HG03432 (cell line): ENCODE results near the gene NEMP1.
"Not testable (repeated sequence)": the region's sequence is repeated elsewhere in the genome, so short reads cannot be mapped to it uniquely, and the experiment has no call there.

Source experiments
- ATAC-seq: cut with Tn5 transposase; IDR thresholded peaks from one replicate; pipeline ENCODE4 v1.9.1; 2021; ENCODE audit warnings: mild to moderate bottlenecking, moderate library complexity; ENCODE audit not compliant: unreplicated experiment

Gene NEMP1, protein sequence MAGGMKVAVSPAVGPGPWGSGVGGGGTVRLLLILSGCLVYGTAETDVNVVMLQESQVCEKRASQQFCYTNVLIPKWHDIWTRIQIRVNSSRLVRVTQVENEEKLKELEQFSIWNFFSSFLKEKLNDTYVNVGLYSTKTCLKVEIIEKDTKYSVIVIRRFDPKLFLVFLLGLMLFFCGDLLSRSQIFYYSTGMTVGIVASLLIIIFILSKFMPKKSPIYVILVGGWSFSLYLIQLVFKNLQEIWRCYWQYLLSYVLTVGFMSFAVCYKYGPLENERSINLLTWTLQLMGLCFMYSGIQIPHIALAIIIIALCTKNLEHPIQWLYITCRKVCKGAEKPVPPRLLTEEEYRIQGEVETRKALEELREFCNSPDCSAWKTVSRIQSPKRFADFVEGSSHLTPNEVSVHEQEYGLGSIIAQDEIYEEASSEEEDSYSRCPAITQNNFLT

DNA sequence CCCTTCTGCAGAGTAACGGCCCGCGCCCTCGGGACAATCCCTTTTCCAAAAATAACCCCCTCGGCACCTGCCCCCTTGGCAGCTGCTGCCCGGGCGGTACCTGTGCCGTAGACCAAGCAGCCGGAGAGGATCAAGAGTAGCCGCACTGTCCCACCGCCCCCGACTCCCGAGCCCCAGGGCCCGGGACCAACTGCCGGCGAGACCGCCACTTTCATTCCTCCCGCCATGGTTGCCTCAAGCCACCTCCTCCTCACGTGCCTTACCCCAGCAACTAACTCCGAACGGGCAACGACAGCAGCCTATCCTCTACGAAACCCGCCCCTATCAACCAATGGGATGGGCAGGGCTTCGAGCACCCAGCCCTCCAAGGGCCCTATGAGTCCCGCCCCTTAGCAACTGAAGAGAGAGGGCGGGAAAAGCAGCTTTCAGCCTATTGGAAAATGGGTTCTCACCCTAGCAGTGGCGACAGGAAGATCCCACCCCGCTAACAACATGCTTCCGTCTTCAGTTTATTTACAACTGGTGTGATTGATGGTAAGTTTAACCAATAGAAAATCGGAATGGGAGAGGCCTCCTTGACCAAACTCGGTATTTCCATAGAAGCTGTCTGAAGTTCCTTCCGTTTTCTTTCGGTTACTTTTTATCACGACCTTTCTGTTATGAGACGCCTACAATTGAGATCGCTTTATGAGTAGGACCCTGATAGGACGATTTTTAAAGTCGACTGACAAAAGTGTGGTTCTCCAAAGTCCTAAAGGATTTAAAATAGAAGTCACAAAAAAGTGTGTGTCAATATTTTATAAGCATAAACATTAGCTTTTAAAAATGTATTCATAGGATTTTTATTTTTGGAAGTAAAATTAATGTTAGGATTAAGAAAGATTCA, at the start of gene NEMP1:
TSS of gene NEMP1 (minus strand) at position 273 of the 886 bp plus-strand sequence. CDS start at position 227, 46 bp downstream.
- ATAC-seq, result peak; percentile 97

DNA sequence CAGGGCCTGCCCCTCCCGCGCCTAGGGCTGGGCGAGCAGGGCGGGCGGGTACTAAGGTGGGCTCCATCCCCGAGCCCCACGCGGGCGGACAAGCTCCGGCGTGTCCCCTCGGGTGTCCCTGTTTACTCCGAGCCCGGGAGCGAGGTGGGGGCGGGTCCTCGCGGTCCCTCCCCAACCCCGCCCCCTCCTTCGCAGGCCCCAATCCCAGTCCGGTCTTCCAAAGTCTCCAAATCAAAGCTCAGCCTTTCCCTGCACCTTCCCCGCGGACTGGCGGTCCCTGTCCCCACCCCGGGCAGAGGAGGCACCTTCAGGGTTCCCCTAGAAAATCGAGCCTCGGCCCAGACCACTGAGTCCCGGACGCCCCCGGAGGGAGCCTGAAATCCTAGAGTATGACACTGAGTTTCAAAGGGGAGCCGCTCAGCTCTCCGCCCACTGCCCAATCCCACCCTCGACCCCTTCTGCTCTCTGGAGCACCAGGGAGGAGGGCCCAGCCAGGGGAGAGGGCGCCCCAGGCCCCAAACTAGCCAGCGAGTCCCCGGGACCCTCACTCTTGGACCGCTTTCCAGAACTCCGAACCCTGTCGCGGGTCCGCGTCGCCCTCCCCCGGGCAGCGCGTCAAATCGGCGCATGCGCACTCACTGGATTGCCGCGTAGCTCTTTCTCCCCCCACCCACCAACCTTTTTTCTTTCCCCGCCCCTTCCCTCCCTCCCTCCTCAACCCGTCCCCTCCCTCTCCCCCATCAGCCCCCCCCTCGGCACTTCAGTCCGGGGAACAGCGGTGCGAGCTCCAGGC, 49.3 kb upstream of the NEMP1 start, which contains the start of gene LRP1:
TSS of gene LRP1 (plus strand) at position 758 of the 793 bp plus-strand sequence. CDS start 482 bp downstream, outside the sequence.
- peak; percentile 42 for ATAC-seq

DNA sequence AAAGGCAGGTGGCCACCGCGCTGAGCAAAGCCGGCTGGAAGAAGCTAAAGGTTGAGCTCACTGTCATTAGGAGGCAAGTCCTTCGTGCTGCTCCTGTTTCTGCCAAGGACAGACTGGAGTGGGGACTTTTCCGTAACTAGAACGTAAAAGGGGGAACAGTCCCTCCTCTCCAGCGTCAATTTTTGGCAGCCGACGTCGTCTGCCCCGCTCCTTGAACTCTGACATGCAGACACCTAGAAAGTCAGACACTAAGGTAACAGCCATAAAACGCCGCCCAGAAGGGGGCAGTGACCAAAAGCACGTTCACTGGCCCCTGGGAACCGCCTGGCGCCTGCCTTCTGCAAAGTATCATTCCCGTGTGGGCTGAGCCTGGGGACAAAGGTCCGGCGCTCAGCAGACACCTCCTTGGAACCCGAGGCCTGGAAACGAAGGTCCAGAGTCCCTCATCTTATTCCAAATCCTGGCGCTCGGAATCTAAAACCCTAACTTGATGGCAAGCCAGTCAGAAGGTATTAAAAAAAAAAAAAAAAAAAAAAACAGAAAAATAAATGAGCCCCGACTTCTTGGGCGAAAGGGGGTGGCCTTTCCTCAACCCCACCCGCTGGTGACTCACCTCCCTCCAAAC, 48.6 kb upstream of the NEMP1 start:
- peak; percentile 45 for ATAC-seq

DNA sequence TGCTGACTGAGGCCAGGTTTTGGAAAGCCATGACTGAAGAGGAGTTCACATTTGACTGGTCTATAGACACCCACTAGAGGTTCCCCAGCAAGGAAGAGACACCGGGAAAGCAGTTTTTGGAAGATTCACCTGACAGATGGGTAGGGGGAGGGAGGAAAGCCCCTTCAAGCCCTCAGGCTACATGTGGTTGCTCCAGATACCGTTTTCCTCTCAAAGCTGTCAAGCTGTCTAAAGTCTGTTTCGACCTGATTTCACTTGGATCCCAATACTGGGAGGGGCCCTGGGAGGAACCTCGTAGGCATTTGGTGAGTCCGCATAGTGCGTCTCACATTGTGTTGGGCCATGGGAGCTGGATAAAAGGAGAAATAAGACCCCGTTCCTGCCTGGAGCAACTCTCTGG, 48.0 kb upstream of the NEMP1 start:
- ATAC-seq, result no peak

DNA sequence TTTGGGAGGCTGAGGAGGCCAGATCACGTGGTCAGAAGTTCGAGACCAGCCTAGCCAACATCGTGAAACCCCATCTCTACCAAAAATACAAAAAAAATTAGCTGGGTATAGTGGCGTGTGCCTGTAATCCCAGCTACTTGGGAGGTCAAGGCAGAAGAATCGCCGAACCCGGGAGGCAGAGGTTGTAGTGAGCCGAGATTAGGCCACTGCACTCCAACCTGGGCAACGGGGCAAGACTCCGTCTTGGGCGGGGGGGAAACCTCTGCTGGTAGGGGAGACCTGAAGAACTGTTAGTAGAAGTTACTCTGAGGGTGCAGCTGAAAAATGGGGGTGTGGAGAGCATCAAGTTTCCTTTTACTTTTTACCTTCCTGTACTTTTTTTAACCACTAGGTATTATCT, 47.5 kb upstream of the NEMP1 start:
- ATAC-seq, result no peak

DNA sequence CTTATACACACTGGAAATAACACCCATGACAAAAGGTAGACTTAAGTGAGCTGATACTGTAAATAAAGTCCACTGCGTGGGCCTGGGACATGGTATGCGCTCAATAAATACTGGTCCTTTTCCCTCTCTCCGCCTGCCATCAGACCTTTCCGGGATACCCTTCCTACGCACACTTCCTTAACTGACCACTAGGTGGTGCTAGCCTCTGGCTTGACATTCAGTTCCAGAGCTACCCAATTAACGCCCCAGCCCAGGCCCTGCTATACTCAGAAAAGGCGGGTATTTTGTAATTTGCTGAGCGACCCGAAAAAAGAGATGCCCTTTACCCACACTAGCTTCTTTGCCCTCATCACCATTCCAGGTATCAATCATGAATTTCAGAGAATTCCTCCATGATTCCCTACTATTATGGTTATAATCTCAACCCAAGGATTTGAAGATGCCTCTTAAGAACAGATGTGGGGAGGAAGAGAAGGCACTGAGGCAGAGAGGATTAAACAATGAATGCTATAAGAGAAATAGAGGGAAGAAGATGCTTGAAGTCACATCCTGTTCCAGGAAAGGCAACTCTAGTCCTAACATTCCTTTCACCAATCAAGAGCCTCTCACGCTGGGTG, 45.8 kb upstream of the NEMP1 start:
- ATAC-seq, result no peak

DNA sequence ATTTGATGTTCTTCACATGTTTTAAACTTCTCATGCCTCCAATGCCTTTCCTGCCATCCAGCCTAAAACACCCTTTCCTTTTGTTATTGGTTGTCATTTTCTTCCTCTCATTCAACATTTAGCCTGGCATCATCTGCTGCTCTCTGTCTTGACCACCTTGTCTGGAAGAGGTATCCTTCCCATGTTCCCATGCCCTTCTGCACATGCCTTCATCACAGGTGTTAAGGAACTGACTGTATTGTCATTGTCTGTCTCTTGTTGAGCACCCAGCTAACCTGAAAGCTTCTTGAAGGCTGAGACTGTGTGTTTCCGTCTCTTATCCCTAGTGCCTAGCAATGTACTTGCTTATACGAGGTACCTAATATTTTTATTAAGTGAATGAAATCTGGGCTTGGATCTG, 45.2 kb upstream of the NEMP1 start:
- no peak for ATAC-seq

DNA sequence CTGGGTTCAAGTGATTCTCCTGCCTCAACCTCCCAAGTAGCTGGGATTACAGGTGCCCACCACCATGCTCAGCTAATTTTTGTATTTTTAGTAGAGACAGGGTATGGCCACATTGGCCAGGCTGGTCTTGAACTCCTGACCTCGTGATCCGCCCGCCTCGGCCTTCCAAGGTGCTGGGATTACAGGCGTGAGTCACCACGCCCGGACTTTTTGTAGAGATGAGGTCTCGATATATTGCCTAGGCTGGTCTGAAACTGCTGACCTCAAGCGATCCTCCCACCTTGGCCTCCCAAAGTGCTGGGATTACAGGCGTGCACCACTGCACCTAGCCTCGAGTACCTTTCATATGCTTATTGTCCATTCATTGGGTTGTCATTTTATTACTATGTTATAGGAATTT, 42.1 kb upstream of the NEMP1 start:
- ATAC-seq, result not testable (repeated sequence)

DNA sequence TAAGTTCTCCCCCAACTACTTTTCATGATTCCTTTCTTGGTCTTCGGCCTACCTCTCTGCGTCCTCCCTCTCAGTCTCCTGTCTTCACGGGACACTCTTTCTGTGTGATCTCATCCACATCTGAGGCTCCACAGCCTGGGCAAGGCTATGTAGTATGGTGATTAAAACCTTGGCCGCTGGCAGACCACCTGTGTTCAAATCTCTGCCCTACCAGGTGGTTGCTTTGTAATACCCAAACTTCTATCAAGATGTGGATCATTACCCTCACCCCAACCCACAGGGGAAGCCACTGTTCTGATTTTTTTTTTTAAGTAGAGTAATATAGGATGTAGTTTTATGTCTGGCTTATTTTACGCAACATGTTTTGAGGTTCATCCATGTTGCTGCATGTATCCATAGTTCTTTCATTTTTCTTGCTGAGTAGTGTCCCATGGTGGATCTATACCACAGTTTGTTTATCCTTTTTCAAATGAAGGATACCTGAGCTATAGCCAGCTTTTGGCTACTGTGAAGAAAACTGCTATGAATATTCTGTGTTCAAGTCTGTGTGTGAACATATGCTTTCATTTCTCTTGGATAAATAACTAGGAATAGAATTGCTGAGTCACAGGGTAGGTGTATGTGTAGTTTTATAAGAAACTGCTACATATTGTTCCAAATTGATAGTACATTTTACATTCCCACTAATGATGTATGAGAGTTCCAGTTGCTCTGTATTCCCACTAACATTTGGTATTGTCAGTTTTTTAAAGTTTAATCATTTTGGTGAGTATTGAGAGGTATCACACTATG, 40.9 kb upstream of the NEMP1 start:
- ATAC-seq, result no peak

DNA sequence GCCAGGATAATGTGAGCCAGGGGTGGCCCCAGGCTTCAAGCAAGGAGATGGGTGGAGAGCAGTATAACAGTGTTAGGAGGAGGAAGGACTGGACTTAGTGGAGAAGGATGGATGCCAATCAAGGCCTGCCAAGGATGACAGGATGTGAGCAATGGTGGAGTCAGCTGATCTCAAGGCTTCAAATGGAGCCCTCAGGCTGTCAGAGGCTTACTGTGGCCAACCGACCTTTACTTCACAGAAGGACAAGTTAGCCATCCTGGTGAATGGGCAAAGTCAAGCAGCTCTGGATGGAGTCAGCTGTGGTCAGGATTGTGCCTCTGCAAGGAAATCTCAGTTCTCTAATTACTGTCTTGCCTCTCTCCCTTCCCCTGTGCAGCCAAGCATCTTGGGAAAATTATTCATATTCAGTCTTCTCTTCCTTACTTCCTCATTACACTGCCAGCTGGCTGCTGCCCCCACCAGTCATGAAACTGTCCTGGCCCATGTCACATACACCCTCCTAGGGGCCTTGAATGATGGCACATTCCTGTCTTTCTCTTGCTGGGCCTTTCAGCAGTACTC, 40.2 kb upstream of the NEMP1 start:
- no peak for ATAC-seq

DNA sequence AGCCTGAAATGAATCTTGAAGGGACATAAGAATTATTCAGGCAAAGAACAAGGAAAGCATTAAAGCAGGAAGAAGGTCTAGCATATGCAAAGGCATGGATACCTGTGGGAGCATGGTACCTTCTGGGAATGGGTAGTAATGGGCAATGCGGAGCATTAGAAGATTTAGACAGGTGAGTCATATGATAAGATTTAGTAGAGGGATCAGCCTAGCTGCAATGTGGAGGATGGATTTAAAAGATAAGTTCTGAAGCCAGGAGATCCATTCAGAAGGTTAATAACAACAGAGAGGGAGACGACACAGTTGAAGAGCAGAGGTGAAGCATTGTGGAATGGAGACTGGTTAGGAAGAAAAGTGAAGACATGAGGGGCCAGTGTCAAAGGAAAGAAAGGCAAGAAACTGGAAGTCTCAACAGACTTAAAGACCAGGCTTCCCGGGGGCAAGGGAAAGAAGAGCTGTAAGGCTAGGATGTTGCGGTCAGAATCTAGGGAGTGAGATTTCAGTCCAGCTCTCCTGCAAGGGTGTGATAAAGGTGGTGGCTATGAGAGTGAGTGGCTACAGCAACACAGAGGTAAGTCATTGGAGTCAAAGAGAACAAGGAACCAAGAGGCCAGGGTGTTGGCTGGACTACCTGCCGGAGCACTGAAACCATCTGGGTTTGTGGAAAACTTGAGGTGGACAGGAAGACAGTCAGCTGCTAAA, 38.1 kb upstream of the NEMP1 start:
- no peak for ATAC-seq

DNA sequence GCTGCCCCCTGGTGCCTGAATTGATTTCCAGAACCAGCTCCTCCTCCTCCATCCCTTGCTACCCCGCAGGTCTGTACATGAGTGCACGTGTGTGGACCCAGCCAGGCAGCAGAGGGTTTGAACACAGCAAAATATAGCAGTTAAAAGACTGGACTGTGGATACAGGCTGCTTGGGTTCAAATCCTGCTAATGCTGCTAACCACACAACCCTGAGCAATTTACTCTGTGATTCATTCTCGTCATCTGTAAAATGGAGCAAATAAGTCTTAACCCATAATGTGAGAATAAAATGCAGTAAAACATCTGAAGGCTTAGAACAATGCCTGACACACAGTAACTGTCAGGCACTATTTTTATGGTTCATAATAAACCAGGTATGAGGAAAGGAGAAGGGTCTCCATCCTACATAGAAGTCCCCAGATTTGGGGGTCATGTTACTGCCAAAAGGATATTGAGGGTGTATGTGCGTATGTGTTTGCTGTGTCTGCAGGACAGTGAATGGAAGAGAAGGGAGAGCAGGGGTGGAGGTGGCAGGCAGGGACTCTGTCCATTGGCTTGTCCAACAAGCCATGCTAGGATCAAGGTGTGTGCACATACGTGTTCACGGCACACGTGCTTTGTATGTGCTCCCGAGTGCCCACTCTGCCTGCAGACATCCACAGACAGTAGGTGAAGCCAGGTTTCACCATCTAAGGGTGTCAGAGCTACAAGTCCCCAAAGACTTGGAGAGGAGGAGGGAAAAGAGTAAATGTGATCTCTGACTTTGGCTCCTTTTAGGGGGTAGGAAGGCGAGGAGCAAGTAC, 34.1 kb upstream of the NEMP1 start:
- ATAC-seq, result peak; percentile 54

DNA sequence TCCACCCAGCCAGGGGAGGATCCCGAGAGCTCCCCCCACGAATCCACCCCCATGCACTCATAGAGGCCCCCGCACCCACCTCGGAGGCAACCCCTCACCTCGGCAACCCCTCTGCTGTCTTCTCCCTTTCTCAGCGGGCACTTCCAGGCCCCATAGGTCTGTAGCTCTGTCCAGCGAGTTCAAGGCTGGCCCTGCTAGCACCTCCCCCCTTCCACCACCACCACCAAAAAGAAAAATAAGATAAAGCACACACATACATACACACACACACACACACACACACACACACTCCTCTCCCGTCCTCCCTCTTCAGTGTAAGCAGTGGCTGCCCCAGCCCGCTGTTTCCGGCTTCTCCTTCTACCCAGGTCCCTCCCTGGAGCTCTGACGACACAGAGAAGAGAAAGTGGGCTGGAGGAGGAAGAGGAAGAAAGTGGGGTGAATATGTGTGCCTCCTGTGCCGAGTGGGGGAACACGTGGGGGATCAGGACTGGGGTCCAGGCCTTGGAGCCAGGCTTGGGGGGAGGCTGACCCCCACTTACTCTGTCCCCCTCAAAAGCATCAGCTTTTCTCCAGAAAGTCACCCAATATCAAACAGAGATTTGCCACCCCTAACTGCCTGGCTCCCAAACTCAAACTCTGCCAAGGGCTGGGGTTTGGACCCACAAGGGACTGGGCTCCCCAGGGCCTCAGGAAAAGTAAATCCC, 32.6 kb upstream of the NEMP1 start, which contains the start of gene STAT6:
TSS of gene STAT6 (minus strand) at position 332 of the 704 bp plus-strand sequence. CDS start 3,084 bp downstream, outside the sequence.
- peak; percentile 56 for ATAC-seq

DNA sequence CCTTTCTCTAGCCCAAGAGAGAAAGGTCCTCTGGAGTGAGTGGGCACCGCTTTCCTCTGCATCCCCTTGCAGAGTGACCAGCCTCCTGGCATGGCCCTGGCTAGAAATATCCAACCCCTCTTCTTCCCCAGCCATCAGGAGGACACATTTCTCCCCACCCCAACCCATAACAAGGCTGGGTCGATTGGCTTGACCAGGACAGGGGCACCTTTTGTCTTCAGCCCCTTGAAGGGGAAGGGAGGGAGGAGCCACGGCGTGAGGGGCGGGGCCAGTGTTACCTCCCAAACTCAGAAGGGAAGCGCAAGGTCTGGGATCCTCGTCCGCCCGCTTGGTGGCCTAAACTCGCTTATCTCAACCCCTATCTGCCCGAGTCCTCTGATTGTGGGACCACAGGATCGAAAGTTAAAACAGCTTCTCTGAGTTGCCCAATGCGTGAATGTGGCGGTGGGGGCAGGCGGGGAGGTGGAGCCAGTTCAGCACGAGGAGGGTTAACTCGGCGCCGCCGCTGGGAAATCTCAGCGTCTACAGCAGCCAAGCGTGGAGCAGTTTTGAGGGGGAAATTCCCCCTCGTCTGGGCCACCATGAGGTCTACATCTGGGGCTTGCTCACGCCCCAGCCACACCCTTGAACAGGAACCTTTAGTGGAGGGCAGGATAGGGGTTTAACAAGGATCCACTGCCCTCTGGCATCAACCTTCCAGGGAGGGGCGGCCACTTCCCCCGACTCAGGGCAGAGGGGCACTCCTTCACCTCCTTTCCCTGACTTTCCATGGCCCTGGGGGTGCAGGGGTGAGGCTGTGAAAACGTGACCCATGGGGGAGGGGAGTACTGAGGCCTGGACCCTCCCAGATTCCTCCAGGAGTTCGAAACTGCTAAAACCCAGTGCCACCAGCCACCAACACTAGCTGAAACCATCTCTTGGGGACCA, 31.8 kb upstream of the NEMP1 start:
- peak; percentile 59 for ATAC-seq
